Activated CD8-positive, alpha-beta memory T cell treated with anti-CD3 and anti-CD28 coated beads, Interleukin-2, amount 50 U/mL, for 1 hour (primary cell): ENCODE results near the gene TMEM190.

Experiments used
- DNase-seq: peaks from one replicate; pipeline ENCODE4 v3.0.0-alpha.2; 2020; ENCODE audit errors: extremely low read depth

TMEM190 gene

GRCh38 chr19:55352040-55352439, 24.6 kb upstream of the TMEM190 start:
- no peak for DNase-seq

GRCh38 chr19:55352549-55353145, 24.0 kb upstream of the TMEM190 start:
- DNase-seq, result no peak

GRCh38 chr19:55353356-55353802, 23.2 kb upstream of the TMEM190 start:
- no peak for DNase-seq

- no peak for DNase-seq
Observed at GRCh38 chr19:55353803-55354697, 22.6 kb upstream of the TMEM190 start.

GRCh38 chr19:55354698-55355212, 21.9 kb upstream of the TMEM190 start, which contains the start of gene COX6B2:
COX6B2 (minus strand) TSS chr19:55354719; CDS start chr19:55354521, 198 bp downstream.
- DNase-seq, result no peak

- DNase-seq, result no peak
Observed at GRCh38 chr19:55355213-55355821, 21.3 kb upstream of the TMEM190 start.

- DNase-seq, result no peak
Observed at GRCh38 chr19:55358493-55358892, 18.1 kb upstream of the TMEM190 start.

GRCh38 chr19:55358943-55359908, 17.4 kb upstream of the TMEM190 start:
- DNase-seq, result no peak

GRCh38 chr19:55360902-55361301, 15.7 kb upstream of the TMEM190 start:
- no peak for DNase-seq

- no peak for DNase-seq
Observed at GRCh38 chr19:55362174-55362989, 14.2 kb upstream of the TMEM190 start.

- DNase-seq, result no peak
Observed at GRCh38 chr19:55362990-55363716, 13.5 kb upstream of the TMEM190 start, which contains the start of gene GARIN5B. GARIN5B (minus strand) TSS chr19:55363260; CDS start chr19:55363066, 194 bp downstream.

- DNase-seq, result no peak
Observed at GRCh38 chr19:55365245-55365644, 11.4 kb upstream of the TMEM190 start.

GRCh38 chr19:55365964-55366363, 10.7 kb upstream of the TMEM190 start:
- DNase-seq, result no peak

- no peak for DNase-seq
Observed at GRCh38 chr19:55366790-55367189, 9.8 kb upstream of the TMEM190 start.

GRCh38 chr19:55368106-55368505, 8.5 kb upstream of the TMEM190 start:
- no peak for DNase-seq

GRCh38 chr19:55368701-55369563, 7.7 kb upstream of the TMEM190 start:
- DNase-seq, result no peak

GRCh38 chr19:55369653-55370304, 6.8 kb upstream of the TMEM190 start:
- DNase-seq, result no peak
